GM21381 (cell line): ENCODE results near the gene HTD2.

Experiments
- ATAC-seq: cut with Tn5 transposase; IDR thresholded peaks from one replicate; pipeline ENCODE4 v1.9.1; 2021; ENCODE audit warnings: mild to moderate bottlenecking, moderate library complexity; ENCODE audit not compliant: unreplicated experiment

HTD2 gene

GRCh38 chr3:58353722-58354553, 47.6 kb downstream of the HTD2 start:
- no peak for ATAC-seq

DNA sequence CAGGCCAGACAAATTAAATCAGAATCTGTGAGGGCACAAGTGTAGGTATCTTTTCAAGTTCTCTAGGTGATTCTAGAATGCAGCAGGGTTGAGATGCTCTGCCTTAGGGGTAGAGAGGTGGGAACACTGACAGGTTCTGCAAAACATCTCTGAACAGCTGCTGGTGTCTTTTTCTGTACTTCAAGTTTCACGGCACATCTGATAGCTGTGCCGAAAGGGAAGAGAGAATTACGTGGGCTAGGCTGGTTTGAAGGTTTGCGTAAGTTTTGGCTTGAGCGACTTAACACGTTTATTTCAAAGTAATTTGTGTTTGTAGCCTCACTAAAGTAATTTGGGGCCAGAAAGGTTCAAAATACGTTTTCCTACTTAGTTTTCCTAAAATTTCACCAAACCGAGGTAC, 48.9 kb downstream of the HTD2 start:
- ATAC-seq = peak; percentile 48

- ATAC-seq = no peak
Measured at GRCh38 chr3:58356054-58356453, 49.7 kb downstream of the HTD2 start.

GRCh38 chr3:58357402-58357801, 51.1 kb downstream of the HTD2 start:
- no peak for ATAC-seq

GRCh38 chr3:58358092-58358491, 51.8 kb downstream of the HTD2 start:
- ATAC-seq = no peak

GRCh38 chr3:58358808-58359207, 52.5 kb downstream of the HTD2 start:
- no peak for ATAC-seq

- ATAC-seq = no peak
Measured at GRCh38 chr3:58359621-58360020, 53.3 kb downstream of the HTD2 start.

- no peak for ATAC-seq
Measured at GRCh38 chr3:58361866-58362265, 55.5 kb downstream of the HTD2 start.

GRCh38 chr3:58366699-58367098, 60.4 kb downstream of the HTD2 start:
- no peak for ATAC-seq

- no peak for ATAC-seq
Measured at GRCh38 chr3:58369038-58369437, 62.7 kb downstream of the HTD2 start.
